Hepatocyte (in vitro differentiated cells): Measurements from ENCODE around the gene PDZD8. TPM values are rescaled to one million over a fixed set of nuclear protein-coding genes. Genes with fewer than 3 reads are reported as not detected.
"Not testable (repeated sequence)": the region's sequence is repeated elsewhere in the genome, so short reads cannot be mapped to it uniquely, and the experiment has no call there.

ENCODE experiments used
- DNase-seq: peaks from one replicate; pipeline ENCODE4 v3.0.0-alpha.2; 2016; ENCODE audit warnings: low spot score
- H2AFZ ChIP-seq: fragments of 200-600 bp; sonication (generic); 2 replicates; pipeline ENCODE4 v1.6.0; 2016; ENCODE audit warnings: antibody characterized with exemption, mild to moderate bottlenecking
- H3K27ac ChIP-seq: fragments of 200-600 bp; sonication (generic); 2 replicates; pipeline ENCODE4 v1.5.1; 2016; ENCODE audit warnings: mild to moderate bottlenecking
- H3K27me3 ChIP-seq: fragments of 200-600 bp; sonication (generic); 2 replicates; pipeline ENCODE4 v1.6.1; 2016
- H3K36me3 ChIP-seq: fragments of 200-600 bp; sonication (generic); replicated peaks from 2 replicates; pipeline ENCODE4 v1.5.1; 2016; ENCODE audit warnings: low read depth; ENCODE audit not compliant: insufficient read depth
- H3K4me1 ChIP-seq: fragments of 200-600 bp; sonication (generic); 2 replicates; pipeline ENCODE4 v1.5.1; 2016; ENCODE audit warnings: mild to moderate bottlenecking, moderate library complexity; ENCODE audit not compliant: insufficient read depth
- H3K4me2 ChIP-seq: fragments of 200-600 bp; sonication (generic); 2 replicates; pipeline ENCODE4 v1.6.0; 2016
- H3K4me3 ChIP-seq: fragments of 200-600 bp; sonication (generic); 2 replicates; pipeline ENCODE4 v1.5.1; 2016; ENCODE audit warnings: mild to moderate bottlenecking
- H3K79me2 ChIP-seq: fragments of 200-600 bp; sonication (generic); 2 replicates; pipeline ENCODE4 v1.6.0; 2017; ENCODE audit warnings: mild to moderate bottlenecking
- H3K9me2 ChIP-seq: fragments of 200-600 bp; sonication (generic); replicated peaks from 2 replicates; pipeline ENCODE4 v1.6.0; 2017; ENCODE audit warnings: mild to moderate bottlenecking; ENCODE audit not compliant: insufficient read depth
- H3K9me3 ChIP-seq: fragments of 200-600 bp; sonication (generic); 2 replicates; pipeline ENCODE4 v1.5.1; 2016; ENCODE audit warnings: low read depth, mild to moderate bottlenecking
- H4K20me1 ChIP-seq: fragments of 200-600 bp; sonication (generic); 2 replicates; pipeline ENCODE4 v1.6.0; 2016; ENCODE audit warnings: mild to moderate bottlenecking; ENCODE audit not compliant: insufficient read depth, poor library complexity, severe bottlenecking
- CTCF ChIP-seq: fragments of 200-600 bp; sonication (generic); IDR thresholded peaks from 2 replicates; pipeline ENCODE4 v1.5.1; 2016; ENCODE audit warnings: antibody characterized with exemption, mild to moderate bottlenecking; ENCODE audit not compliant: poor library complexity
- EZH2 ChIP-seq: fragments of 200-600 bp; sonication (generic); IDR thresholded peaks from 2 replicates; pipeline ENCODE4 v1.6.1; 2016; ENCODE audit warnings: antibody characterized with exemption, mild to moderate bottlenecking, borderline replicate concordance
- EZH2phosphoT487 ChIP-seq: fragments of 200-600 bp; sonication (generic); IDR thresholded peaks from one replicate; pipeline ENCODE4 v1.6.1; 2018; ENCODE audit warnings: antibody characterized with exemption, mild to moderate bottlenecking, low read depth, moderate library complexity; ENCODE audit not compliant: unreplicated experiment, severe bottlenecking
- WGBS: methylation state at CpG from one replicate; pipeline ENCODE4 v1.1.6; 2016; ENCODE audit warnings: low lambda C conversion rate; ENCODE audit errors: missing lambda C conversion rate; 5-methylcytosine and 5-hydroxymethylcytosine counted together
- polyA plus RNA-seq: library from polyadenylated mRNA; unstranded; fragments of >200 nt; fragmentation: Nextera tagmentation; extraction: Ambion mirVana; gene quantifications from 2 replicates; pipeline ENCODE4 v1.2.1, GENCODE V29; 2016
- total RNA-seq: library from RNA; depleted of rRNA; stranded (reverse); fragments of >200 nt; gene quantifications from 2 replicates; pipeline ENCODE4 v1.2.3, GENCODE V29; 2014

Gene PDZD8
- total and polyA plus RNA-seq, 2 experiments from 2014 or later: 12.9 to 77.2 TPM

- Histone ChIP-seq H2AFZ (no peak overlapping the region), H3K4me3 (no peak overlapping the region), H3K79me2 (peaks cover 18% of the 10 kb centered on the region), H3K4me1 (no peaks in the 10 kb centered on the region), H3K36me3 (no peaks in the 10 kb centered on the region), H3K27me3 (no peaks in the 10 kb centered on the region), H3K27ac (no peak overlapping the region), H3K9me3 (no peaks in the 10 kb centered on the region), H3K9me2 (no peaks in the 10 kb centered on the region), H4K20me1 (no peaks in the 10 kb centered on the region), H3K4me2 (no peak overlapping the region)
- no peak for TF ChIP-seq EZH2
- no peak for TF ChIP-seq EZH2phosphoT487
- TF ChIP-seq CTCF: no peak
- WGBS: 86% methylated on average over 4 of the region's 4 CpGs
- no peak for DNase-seq
Measured at GRCh38 chr10:117312430-117312829, 62.8 kb downstream of the PDZD8 start.

GRCh38 chr10:117311261-117311660 is 64.0 kb downstream of the PDZD8 start:
- no peak for DNase-seq
- Histone ChIP-seq H4K20me1 (no peaks in the 10 kb centered on the region), H3K4me1 (no peaks in the 10 kb centered on the region), H3K4me3 (no peak overlapping the region), H3K79me2 (peaks cover 21% of the 10 kb centered on the region), H3K9me3 (no peaks in the 10 kb centered on the region), H2AFZ (no peak overlapping the region), H3K4me2 (no peak overlapping the region), H3K27ac (no peak overlapping the region), H3K9me2 (no peaks in the 10 kb centered on the region), H3K36me3 (no peaks in the 10 kb centered on the region), H3K27me3 (no peaks in the 10 kb centered on the region)
- TF ChIP-seq CTCF (no peak), EZH2 (no peak), EZH2phosphoT487 (no peak)
- 96% methylated on average over 5 of the region's 5 CpGs for WGBS

- H3K4me3 ChIP-seq: no peak overlapping the region
- H3K27me3 ChIP-seq: no peaks in the 10 kb centered on the region
- no peaks in the 10 kb centered on the region for H3K9me3 ChIP-seq
- no peak overlapping the region for H2AFZ ChIP-seq
- no peak overlapping the region for H3K27ac ChIP-seq
- no peaks in the 10 kb centered on the region for H3K9me2 ChIP-seq
- peaks cover 30% of the 10 kb centered on the region for H3K79me2 ChIP-seq
- no peaks in the 10 kb centered on the region for H3K4me1 ChIP-seq
- DNase-seq: no peak
- H4K20me1 ChIP-seq: no peaks in the 10 kb centered on the region
- H3K36me3 ChIP-seq: no peaks in the 10 kb centered on the region
- TF ChIP-seq CTCF (no peak), EZH2phosphoT487 (no peak), EZH2 (no peak)
- no peak overlapping the region for H3K4me2 ChIP-seq
Measured at GRCh38 chr10:117306674-117307073, 68.6 kb downstream of the PDZD8 start.

- H2AFZ ChIP-seq, H3K4me3 ChIP-seq, H3K9me3 ChIP-seq, H3K4me1 ChIP-seq, H3K27ac ChIP-seq, DNase-seq, H3K4me2 ChIP-seq, H3K36me3 ChIP-seq, H4K20me1 ChIP-seq, H3K27me3 ChIP-seq, H3K9me2 ChIP-seq: not testable (repeated sequence)
- whole genome bisulfite sequencing: 96% methylated on average over 3 of the region's 3 CpGs
- peaks cover 25% of the 10 kb centered on the region for H3K79me2 ChIP-seq
Measured at GRCh38 chr10:117303451-117303850, 71.8 kb downstream of the PDZD8 start.
